GM20000 (cell line): ENCODE results near the gene PPP1R16B.

ENCODE experiments used
- DNase-seq: peaks from one replicate; pipeline ENCODE4 v3.0.0; 2012; ENCODE audit warnings: low spot score
- TF ChIP-seq, protein P1 (sequence below): IDR thresholded peaks from 2 replicates; pipeline ENCODE4 v1.5.1; 2012; ENCODE audit warnings: mild to moderate bottlenecking, control low read depth; ENCODE audit errors: extremely low read depth, missing control alignments

PPP1R16B gene

DNA sequence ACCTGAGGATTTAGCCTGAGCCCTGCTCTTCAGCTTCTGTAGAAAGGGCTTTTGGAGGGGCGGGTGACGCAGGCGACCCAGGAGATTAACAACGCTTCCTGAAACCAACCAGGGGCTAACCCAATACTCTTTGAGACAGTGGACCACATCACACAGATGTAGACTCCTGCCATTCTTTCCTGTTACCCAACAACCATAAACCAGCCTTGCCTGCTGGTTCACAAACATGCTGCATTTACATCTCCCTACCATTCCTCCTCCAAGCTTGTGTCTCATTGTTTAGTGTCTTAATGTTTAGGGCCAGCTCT, 28.3 kb downstream of the PPP1R16B start:
- peak; percentile 46 for DNase-seq
- TF ChIP-seq, protein P1, sequence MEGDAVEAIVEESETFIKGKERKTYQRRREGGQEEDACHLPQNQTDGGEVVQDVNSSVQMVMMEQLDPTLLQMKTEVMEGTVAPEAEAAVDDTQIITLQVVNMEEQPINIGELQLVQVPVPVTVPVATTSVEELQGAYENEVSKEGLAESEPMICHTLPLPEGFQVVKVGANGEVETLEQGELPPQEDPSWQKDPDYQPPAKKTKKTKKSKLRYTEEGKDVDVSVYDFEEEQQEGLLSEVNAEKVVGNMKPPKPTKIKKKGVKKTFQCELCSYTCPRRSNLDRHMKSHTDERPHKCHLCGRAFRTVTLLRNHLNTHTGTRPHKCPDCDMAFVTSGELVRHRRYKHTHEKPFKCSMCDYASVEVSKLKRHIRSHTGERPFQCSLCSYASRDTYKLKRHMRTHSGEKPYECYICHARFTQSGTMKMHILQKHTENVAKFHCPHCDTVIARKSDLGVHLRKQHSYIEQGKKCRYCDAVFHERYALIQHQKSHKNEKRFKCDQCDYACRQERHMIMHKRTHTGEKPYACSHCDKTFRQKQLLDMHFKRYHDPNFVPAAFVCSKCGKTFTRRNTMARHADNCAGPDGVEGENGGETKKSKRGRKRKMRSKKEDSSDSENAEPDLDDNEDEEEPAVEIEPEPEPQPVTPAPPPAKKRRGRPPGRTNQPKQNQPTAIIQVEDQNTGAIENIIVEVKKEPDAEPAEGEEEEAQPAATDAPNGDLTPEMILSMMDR, result no peak

DNA sequence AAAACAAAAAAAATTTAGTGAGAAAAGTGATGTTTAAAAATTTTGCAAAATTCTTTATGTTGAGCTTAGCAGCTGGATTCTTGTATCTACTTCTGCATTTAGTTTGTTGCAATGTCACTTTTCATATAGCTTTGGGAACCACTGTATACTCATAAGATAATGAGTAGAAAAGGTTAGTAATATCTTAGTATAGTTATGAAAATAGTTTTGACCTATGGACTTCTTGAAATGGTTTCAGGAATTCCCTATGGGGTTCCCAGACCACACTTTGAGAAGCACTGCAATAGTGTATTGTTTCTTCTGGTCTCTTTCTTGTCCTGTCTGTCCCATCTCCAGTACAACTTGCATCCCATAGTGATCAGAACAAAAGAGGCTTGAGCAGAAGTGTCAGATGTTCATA, 29.4 kb downstream of the PPP1R16B start:
- TF ChIP-seq, protein P1, result no peak
- no peak for DNase-seq

DNA sequence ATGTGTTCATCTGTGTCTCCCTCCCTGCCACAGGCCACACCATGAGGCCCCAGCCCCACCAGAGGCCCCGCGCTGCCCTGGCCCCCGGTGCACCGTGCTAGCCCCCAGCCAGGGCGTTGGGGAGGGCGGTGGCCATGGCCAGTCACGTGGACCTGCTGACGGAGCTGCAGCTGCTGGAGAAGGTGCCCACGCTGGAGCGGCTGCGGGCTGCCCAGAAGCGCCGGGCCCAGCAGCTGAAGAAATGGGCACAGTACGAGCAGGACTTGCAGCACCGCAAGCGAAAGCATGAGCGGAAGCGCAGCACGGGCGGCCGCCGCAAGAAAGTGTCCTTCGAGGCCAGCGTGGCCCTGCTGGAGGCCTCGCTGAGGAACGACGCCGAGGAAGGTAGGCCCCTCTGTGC, 30.3 kb downstream of the PPP1R16B start:
- TF ChIP-seq, protein P1, result no peak
- DNase-seq, result no peak

DNA sequence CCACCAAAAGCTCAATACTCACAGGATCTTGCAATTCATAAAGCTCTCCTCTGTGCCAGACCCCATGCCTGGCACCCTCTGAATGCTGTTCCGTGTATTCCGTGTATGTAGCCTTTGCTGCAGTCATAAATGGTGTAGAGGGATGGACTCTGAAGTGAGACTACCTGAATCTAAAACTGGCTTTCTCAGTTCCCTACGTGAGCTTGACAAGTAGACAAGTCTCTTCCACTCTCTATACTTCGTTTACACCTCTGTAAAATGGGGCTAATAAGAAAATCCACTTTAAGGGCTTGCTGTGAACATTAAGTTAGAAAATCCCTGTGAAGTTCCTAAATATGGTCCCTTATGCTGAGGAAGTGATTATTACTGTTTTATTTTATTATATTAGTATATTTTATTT, 31.5 kb downstream of the PPP1R16B start:
- TF ChIP-seq, protein P1, result no peak
- peak; percentile 65 for DNase-seq

DNA sequence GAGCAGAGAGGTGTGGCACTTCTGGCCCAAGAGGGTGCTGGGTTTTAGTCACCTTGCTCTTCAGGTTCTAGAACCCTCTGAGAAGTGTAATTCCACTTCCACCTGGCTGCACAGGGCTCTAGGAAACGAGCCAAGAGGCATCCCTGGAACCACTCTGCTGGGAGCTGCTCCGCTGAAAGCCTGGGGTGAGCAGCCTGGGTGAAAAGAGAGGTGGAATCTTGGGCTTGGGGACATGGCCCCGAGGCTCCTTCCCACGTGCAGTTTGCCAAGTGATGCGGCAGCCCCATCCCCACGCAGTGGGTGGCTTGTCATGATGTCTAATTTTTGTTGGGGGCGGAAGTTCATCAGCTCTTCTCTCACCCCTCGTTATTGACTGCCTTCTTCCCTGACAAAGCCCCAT, 32.8 kb downstream of the PPP1R16B start:
- DNase-seq, result no peak

DNA sequence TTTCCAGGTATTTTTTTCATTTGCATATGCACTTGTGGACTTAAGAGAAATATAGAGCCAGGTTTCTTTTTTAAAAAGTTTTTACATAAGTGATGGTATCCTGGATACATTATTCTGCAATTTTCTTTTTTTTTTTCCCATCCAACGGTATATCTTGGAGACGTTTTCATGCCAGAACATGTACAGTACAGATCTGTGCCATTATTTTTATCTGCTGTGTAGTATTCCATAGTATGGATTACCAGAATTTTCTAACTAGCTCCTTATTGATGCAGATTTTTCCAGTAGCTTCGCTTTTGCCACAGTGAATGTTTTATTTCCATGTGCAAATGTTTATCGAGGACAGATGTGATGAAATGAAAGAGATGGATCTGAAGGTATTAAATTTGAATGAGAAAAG, 34.1 kb downstream of the PPP1R16B start:
- DNase-seq, result no peak
- TF ChIP-seq, protein P1, result no peak

More for the DNA sequence above, 32.8 kb downstream of the PPP1R16B start:
- TF ChIP-seq, protein P1, result no peak

DNA sequence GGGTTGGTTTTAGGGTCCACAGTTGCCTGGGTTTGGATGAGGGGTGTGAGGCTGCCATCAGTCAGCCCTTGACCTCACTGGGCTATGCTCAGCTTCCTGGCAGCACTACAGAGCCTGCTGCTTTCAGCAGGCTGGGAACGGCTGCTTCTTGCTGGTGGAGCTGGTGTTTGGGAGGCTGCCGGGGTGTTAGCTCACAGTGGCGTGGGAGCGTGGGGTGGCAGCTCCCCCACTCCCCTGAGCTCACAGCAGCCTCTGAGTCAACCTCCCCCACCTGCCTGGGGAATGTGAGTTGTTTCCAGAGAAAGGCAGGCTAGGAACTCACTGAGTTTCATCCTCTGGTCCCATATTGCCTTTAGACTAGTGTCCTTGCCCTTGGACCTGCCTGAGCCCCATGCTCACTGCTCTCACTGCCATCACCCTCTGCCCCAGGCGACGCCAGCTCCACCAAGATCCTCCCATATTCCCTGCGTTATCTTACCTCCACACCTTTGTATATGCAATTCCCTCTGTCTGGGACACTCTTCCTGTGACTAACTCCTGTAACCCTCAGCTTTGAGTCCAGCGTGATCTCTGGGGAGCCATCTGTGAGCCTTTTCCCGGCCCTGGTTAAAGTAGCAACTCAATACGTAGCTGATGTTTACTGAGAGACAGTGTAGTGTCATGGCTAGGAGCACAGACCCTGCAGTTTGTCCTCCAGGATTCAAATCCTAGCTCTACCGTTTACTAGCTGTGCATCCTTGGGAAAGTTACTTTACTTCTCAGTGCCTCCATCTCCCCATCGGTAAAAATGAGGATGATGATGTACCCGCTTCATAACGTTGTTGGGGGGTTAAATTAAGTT, 34.8 kb downstream of the PPP1R16B start:
- no peak for DNase-seq
- TF ChIP-seq, protein P1, result no peak
